ENCODE data around the gene PPARA. TPM values are rescaled to one million over a fixed set of nuclear protein-coding genes. Genes with fewer than 3 reads are reported as not detected.

The PPARA gene
- polyA plus RNA-seq, 1 of the 3 experiments (the other 2 are of a cell fraction) = 4.5 TPM

- no peak for TF ChIP-seq USF2 (IDR thresholded peaks at IDR 0.05; ENCODE audit: borderline replicate concordance, low read depth, low read length)
Observed at GRCh38 chr22:46178755-46179505, 28.6 kb downstream of the PPARA start (continued).

- Histone ChIP-seq H3K79me2 (ENCODE audit: insufficient read depth) (no peaks in the 10 kb centered on the region), H3K9ac (no peak overlapping the region)
- TF ChIP-seq ELF1 (IDR thresholded peaks at IDR 0.05) = no peak
- no peak for TF ChIP-seq REST (IDR thresholded peaks at IDR 0.05; ENCODE audit: low read depth, low read length)
- TF ChIP-seq TEAD4 (IDR thresholded peaks at IDR 0.05; ENCODE audit: borderline replicate concordance, insufficient read depth) = no peak
- TF ChIP-seq RCOR1 (IDR thresholded peaks at IDR 0.05; ENCODE audit: low read length) = no peak
- no peak for TF ChIP-seq NRF1 (IDR thresholded peaks at IDR 0.05; ENCODE audit: low read depth, low read length)
- no peak for TF ChIP-seq GABPA (IDR thresholded peaks at IDR 0.05; ENCODE audit: low read depth)
Observed at GRCh38 chr22:46179748-46180147, 29.4 kb downstream of the PPARA start.

GRCh38 chr22:46180370-46181137 is 30.2 kb downstream of the PPARA start:
- DNase-seq = no peak
- POLR2A ChIA-PET = no interaction called here
- no peaks in the 10 kb centered on the region for H3K4me1 ChIP-seq (ENCODE audit: control insufficient read depth in 1 of 2, insufficient read depth in 2 of 2, low read depth in 1 of 2, low read length in 1 of 2)
- TF ChIP-seq FOXM1 (IDR thresholded peaks at IDR 0.05; ENCODE audit: low read depth) = no peak
- no peak for TF ChIP-seq CHD2 (IDR thresholded peaks at IDR 0.05; ENCODE audit: low read length, partially characterized antibody)
- TF ChIP-seq JUND (IDR thresholded peaks at IDR 0.05) = no peak
- TF ChIP-seq GABPA (IDR thresholded peaks at IDR 0.05; ENCODE audit: low read depth) = no peak
- no peak for TF ChIP-seq FOXJ3 (CRISPR knock-in tag; IDR thresholded peaks at IDR 0.05)
- TF ChIP-seq NRF1 (IDR thresholded peaks at IDR 0.05; ENCODE audit: low read depth, low read length) = no peak
- H3K4me2 ChIP-seq = no peak overlapping the region
- H3K79me2 ChIP-seq (ENCODE audit: insufficient read depth) = no peaks in the 10 kb centered on the region
- H3K27me3 ChIP-seq (ENCODE audit: insufficient read depth) = no peaks in the 10 kb centered on the region
- H3K4me3 ChIP-seq (ENCODE audit: low read depth in 2 of 2, low read length in 1 of 2) = no peak overlapping the region
- H3K27ac ChIP-seq (ENCODE audit: low read depth in 2 of 2, low read length in 1 of 2) = no peak overlapping the region
- CTCF ChIA-PET = no interaction called here
- H3F3A ChIP-seq (replicated peaks; ENCODE audit: insufficient read depth) = peaks cover 3% of the 10 kb centered on the region
- H3K36me3 ChIP-seq (replicated peaks in 1 of 2; ENCODE audit: control insufficient read depth in 1 of 2, insufficient read depth in 2 of 2, low read length in 1 of 2) = peaks cover 6 to 54% of the 10 kb centered on the region in 2 experiments
- WGBS (ENCODE audit: low lambda C conversion rate) = 95% methylated on average over 12 of the region's 12 CpGs
- H4K20me1 ChIP-seq (ENCODE audit: insufficient read depth) = no peaks in the 10 kb centered on the region
- peaks cover 20% of the 10 kb centered on the region for H3K9me3 ChIP-seq
- H2AFZ ChIP-seq (ENCODE audit: low read depth) = no peak overlapping the region
- no peak overlapping the region for H3K9ac ChIP-seq
- no peaks in the 10 kb centered on the region for H3K9me2 ChIP-seq

More at GRCh38 chr22:46179748-46180147, 29.4 kb downstream of the PPARA start:
- CTCF ChIA-PET = no interaction called here
- no peak overlapping the region for H3K4me3 ChIP-seq (ENCODE audit: low read depth in 2 of 2, low read length in 1 of 2)
- H4K20me1 ChIP-seq (ENCODE audit: insufficient read depth) = no peaks in the 10 kb centered on the region
- no peaks in the 10 kb centered on the region for H3K27me3 ChIP-seq (ENCODE audit: insufficient read depth)
- POLR2A ChIA-PET = no interaction called here
- H3K9me3 ChIP-seq = peaks cover 20% of the 10 kb centered on the region
- H2AFZ ChIP-seq (ENCODE audit: low read depth) = no peak overlapping the region
- H3F3A ChIP-seq (replicated peaks; ENCODE audit: insufficient read depth) = peaks cover 3% of the 10 kb centered on the region
- H3K4me2 ChIP-seq = no peak overlapping the region
- no peak for DNase-seq
- WGBS (ENCODE audit: low lambda C conversion rate) = 89% methylated on average over 1 of the region's 1 CpG
- peaks cover 6 to 50% of the 10 kb centered on the region in 2 experiments for H3K36me3 ChIP-seq (replicated peaks in 1 of 2; ENCODE audit: control insufficient read depth in 1 of 2, insufficient read depth in 2 of 2, low read length in 1 of 2)
- H3K27ac ChIP-seq (ENCODE audit: low read depth in 2 of 2, low read length in 1 of 2) = no peak overlapping the region
- H3K4me1 ChIP-seq (ENCODE audit: control insufficient read depth in 1 of 2, insufficient read depth in 2 of 2, low read depth in 1 of 2, low read length in 1 of 2) = no peaks in the 10 kb centered on the region
- H3K9me2 ChIP-seq = no peaks in the 10 kb centered on the region
